Hippocampal formation (tissue), 2 donors: ENCODE data around the gene GADL1.

Experiments used
- DNase-seq, 2 donors: peaks; one replicate each; lab custom pipeline; 2025; lab: John Stamatoyannopoulos, UW

GADL1 gene

DNA sequence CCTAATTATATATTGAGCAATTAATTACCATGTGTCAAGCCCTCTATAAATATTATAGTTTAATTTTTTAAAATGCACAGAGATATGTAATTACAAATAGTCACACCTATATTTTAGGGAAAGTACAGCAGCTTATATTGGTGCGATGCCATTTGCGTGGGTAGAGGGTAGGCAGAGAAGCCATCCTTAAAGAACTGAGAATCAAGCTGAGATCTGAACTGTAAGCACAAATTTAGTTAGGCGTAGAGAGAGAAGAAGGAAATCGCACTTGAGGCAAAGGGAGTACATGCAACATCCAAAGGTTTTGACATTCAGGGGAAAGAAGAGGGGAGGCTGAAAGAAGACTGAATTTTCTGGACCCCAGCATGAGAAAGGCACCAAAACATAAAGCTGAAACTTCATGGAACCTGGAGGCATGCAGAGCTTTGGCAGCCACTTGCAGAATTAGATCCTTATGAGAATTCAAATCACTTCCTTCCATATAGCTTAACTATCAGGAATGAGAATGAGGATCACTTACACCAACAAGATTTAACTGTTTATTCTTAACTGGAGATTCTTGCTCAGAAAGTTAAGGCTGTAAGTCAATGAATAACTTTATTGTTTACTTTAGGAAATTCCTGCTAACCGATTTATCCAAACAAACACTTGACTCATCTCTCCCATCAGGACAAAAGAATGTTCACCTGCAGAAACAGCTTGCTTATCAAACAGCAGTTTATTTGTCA lies 173.7 kb downstream of the GADL1 start:
- DNase-seq, result no peak

DNA sequence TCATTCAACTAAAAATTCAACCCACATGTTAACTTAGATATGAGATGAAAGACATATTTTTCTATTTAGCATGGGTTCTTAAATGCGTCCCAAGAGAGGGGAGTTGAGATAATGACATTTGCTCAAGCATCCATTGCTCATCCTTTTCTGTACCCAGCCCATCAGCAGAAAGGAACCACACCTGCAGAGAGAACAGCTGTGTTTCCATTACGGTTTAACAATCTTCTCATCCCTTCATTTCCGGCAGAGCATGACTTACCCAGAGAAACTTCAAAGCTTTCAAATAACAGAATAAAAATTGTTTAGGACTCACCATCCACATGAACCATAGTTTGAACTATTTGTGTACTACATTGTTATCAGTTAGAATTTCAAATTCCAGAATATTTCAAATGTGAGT lies 174.9 kb downstream of the GADL1 start:
- DNase-seq, result no peak

DNA sequence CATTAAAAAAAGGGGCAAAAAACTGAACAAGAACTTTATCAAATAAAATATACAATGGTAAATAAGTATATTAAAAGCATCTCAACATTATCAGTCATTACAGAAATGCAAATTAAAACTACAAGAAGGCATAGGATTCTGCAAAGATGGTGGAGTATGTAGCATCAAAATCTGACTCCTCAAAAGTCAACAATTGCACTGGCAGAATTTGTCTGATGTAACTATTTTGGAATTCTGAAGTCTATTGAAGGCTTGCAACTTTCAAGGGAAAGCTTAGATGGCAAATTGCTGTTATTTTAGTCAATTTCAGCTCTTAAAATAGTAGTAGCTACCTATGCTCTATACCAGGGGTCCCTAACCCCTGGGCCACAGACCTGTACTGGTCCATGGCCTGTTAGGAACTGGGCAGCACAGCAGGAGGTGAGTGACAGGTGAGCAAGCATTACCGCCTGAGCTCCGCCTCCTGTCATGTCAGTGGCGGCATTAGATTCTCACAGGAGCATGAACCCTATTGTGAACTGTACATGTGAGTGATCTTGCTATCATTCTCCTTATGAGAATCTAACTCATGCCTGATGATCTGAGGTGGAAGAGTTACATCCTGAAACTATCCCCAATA lies 180.5 kb downstream of the GADL1 start:
- no peak for DNase-seq

DNA sequence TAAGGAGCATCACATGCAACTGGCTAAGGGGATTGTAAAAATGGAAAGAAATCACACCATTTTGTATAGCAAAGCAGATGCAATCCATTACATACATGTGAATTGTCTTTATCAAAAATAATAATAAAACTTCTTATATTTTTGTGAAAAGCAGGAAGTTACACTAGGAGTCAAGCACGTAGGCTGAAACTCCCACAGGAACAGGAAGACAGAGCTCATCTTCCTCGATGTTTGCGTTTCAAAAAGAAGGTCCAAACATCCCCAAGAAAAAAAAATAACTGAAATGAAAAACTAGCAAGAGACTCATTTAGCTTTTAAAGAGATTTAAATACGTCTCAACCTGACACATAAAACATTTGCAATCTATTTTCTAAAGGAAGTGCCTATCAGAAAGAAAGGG lies 181.5 kb downstream of the GADL1 start:
- no peak for DNase-seq

- no peak for DNase-seq
Measured at GRCh38 chr3:30711867-30712266, 182.6 kb downstream of the GADL1 start.

- no peak for DNase-seq
Measured at GRCh38 chr3:30711151-30711550, 183.3 kb downstream of the GADL1 start.

GRCh38 chr3:30710017-30710416 lies 184.4 kb downstream of the GADL1 start:
- DNase-seq, result no peak

- DNase-seq, result no peak
Measured at GRCh38 chr3:30708472-30708871, 186.0 kb downstream of the GADL1 start.

DNA sequence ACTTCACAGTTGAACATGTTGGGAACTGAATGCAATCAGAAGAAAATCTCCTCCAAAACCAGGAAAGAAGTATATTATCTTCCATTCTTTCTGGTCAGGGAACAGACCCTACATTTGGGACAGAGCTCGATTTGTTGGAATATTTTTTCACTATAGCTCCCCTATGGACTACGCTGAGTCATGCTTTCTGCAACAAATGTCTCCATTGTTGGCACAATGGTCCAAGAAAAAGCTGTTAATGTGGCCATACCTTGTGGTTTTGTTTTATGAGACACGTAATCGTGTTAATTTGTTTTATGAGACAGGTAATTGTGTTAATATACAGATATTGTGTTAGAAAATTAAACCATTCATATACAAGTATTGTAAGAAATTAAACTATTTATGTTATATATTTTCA lies 186.6 kb downstream of the GADL1 start:
- DNase-seq, result no peak

GRCh38 chr3:30704931-30705890 lies 189.2 kb downstream of the GADL1 start:
- no peak for DNase-seq

DNA sequence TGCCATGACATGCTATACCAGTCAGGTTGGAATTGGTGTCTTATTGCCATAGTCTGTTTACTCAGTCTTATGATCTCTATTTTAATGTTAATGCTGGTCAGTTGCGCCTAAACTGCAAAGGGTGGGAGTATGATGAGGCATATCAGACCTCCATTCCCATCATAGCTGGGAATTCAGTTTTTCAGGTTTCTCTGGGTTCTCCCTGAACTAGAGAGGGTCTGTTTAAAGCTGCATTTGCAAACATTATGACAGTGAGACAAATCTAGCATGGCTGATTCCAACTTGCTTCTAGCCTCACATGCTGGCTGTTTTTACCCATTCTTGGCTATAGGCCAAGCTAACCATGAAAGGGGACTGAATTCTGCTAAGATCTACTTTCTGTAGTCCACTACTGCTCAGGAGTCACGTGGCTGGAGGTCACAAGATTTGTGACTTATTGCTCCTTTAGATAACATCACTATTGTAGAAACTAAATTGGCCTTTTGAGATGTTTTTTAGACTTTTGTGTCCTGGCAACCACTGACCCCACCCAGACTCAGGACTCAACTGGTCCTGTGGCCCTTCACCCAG lies 191.5 kb downstream of the GADL1 start:
- DNase-seq, result no peak

DNA sequence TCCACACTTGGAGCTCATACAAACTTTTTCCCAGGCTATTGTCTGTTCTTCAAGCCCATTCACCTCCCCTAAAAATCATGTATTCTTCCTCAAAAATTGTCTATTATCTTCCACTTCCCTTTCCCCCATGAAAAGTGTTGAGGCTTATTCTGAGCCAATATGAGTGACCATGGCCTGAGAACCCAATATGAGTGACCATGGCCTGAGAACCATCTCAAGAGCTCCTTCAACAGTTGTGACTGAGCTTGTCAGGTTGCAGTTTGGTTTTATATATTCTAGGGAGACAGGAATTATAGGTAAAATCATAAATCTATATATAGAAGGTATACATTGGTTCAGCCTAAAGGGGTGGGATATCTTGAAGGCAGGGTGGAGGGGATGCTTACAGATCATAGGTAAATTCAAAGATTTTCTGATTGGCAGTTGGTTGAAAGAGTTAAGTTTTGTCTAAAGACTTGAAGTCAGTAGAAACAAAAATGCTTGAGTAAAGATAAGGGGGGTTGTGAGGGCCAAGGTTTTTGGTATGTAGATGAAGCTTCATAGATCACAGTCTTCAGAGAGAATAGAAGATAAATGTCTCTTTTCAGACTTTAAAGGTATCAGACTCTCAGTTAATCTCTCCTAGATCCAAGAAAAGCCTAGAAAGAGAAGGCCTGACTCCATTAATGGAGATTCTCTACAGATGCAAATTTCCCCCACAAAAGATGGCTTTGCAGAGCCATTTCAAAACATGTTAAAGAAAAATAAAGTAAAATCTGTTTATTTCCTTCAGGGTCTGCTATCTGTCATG lies 192.2 kb downstream of the GADL1 start:
- no peak for DNase-seq

- DNase-seq, result no peak
Measured at GRCh38 chr3:30700702-30701321, 193.6 kb downstream of the GADL1 start.

DNA sequence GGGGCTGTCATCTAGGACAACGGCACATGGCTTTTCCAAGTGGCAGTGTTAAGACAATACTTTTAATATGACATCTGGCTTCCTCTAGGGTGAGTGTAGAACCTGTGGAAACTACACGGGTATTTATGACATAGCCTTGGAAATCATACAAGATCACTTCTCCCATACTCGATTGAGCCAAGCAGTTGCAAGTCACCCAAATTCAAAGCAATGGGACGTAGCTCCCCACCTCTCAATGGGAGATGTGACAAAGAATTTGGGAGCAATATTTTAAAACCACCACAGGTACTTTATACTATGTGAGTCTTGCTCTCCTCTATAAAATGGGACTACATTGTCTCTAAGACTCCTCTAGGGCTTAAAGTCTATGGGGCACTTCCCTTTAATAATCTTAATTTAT lies 194.5 kb downstream of the GADL1 start:
- no peak for DNase-seq

DNA sequence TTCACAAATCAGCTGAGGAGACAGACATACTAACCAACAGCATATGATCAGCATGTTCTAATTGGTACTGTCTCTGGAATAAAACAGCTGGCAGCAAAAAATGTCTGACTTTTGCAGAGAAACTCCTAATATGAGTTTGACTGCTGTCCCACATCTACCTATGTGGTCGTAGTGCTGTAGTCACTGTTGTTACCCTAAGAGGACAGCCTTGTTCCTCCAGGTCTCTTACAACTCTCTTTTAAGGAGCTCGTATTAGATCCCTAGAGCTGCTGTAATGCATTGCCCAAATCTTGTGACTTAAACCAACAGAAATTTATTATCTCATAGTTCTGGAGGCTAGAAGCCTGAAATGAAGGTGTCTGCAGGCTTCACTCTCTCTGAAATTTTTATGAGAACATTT lies 195.9 kb downstream of the GADL1 start:
- DNase-seq, result no peak

DNA sequence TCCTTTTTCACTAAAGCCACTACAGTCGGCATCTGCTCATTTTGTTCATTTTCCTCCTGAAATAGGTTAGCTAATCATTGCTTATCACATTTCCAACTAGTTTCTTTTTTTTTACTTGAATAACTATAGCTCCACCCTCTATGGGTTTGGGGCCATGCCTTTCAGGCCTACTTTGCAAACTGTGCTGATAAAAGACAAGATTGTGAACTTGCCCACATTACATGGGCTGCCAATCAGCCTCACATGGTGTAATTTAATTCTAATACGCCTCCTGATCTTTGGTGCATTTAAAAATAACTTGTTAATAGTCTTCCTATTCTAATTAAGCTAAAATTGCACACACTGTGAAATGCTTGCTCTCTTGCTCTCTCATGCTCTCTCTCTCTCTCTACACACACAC lies 197.6 kb downstream of the GADL1 start:
- DNase-seq, result no peak

DNA sequence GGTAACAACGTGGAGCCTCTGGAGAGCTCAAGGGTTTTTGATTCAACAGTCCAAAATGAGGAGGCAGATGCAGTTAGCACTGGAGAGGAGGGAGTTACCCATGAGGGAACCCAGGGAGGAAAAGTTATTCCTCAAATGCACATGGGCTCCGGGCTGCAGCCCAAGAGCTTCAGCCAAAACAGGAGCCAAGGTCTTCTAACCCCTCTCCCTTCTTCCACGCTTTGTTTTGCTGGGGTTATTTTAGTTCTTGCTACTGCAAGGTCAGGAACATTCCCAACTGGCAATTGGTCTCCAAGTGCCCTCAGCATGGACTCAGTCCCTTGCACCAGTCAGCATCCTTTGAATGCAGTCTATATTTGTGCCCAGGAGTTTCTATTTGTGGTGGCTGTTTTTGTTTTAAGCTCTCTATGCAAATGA lies 198.1 kb downstream of the GADL1 start:
- peak in 1 of 2 donors; percentile 42 for DNase-seq

DNA sequence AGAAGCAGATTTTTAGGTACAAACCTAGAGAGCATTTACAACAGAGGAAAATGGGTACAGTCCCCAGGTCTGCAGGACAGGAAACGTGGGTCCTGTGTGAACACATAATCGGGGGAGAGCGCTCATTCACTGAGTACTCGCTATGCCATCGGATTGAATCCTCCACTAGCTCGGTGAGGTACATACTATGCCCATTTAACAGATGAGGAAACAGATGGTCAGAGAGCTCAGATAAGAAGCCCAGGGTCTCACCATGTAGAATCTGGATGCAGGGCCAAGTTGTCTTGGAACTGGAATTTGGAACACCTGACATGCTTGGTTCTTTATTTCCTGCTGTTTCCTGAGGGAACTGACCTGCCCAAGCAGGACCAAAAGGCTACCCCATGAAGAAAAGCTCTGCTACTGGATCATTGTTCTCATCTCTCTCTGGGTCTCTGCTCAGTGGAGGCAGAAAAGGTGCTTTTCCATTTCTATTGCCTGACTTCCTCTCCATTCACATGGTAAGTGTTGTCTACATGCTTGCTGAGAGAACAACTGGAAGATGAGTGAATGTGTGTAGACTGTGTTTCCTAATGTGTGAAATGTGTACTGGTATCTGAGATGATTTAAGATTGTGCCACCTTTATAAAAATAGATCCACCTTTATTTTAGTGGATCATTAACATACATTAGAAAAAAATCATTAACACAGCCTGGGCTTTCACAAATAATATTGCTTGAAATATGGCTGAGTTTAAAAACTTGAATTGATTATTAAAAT lies 199.0 kb downstream of the GADL1 start:
- no peak for DNase-seq

DNA sequence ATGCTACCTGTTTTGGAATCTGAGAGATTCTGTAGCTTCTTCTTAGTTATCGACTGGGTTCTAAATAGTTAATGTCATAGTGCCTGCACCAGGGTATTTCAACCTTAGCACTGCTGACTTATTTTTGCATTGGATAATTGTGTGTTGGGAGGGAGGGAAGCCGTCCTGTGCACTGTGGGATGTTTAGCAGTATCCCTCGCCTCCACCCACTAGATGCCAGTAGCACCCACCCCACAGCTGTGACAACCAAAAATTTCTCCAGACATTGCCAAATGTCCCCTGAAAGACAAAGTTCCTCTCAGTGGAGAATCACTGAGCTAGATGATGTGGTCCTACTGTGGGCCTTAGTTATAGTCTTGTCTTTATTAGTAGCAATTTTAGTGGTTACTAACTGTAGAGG lies 199.8 kb downstream of the GADL1 start:
- no peak for DNase-seq

GRCh38 chr3:30694148-30694547 lies 200.3 kb downstream of the GADL1 start:
- DNase-seq, result no peak
